ENCODE measurements around the gene SPTBN4.

SPTBN4 gene

GRCh38 chr19:40586611-40587010 is 119.8 kb downstream of the SPTBN4 start:
- Histone ChIP-seq H3K4me1 (ENCODE audit: insufficient read depth, low read length, severe bottlenecking) (no peaks in the 10 kb centered on the region), H3K9me3 (ENCODE audit: low read length) (no peaks in the 10 kb centered on the region), H2AFZ (ENCODE audit: low read length) (no peak overlapping the region), H3K79me2 (ENCODE audit: insufficient read depth, low read length) (no peaks in the 10 kb centered on the region), H4K20me1 (ENCODE audit: insufficient read depth, low read length) (no peaks in the 10 kb centered on the region), H3K36me3 (ENCODE audit: insufficient read depth, low read length) (peaks cover 47% of the 10 kb centered on the region), H3K27me3 (ENCODE audit: insufficient read depth, low read length) (no peaks in the 10 kb centered on the region), H3K4me2 (ENCODE audit: low read length) (no peak overlapping the region), H3K9ac (ENCODE audit: low read length) (no peak overlapping the region), H3K27ac (ENCODE audit: low read depth, low read length, poor library complexity, severe bottlenecking) (no peak overlapping the region), H3K4me3 (ENCODE audit: low read depth, low read length, poor library complexity, severe bottlenecking) (no peak overlapping the region), H3K9me2 (ENCODE audit: low read depth, low read length) (no peaks in the 10 kb centered on the region), H3F3A (ENCODE audit: insufficient read depth, low read length) (no peaks in the 10 kb centered on the region)
- TF ChIP-seq EZH2 (IDR thresholded peaks at IDR 0.05; ENCODE audit: borderline replicate concordance, low read length) (no peak), CTCF (IDR thresholded peaks at IDR 0.05; ENCODE audit: low read length) (no peak)

- Histone ChIP-seq H3K9me2 (ENCODE audit: low read depth, low read length) (no peaks in the 10 kb centered on the region), H3K9me3 (ENCODE audit: low read length) (no peaks in the 10 kb centered on the region), H3K4me2 (ENCODE audit: low read length) (no peak overlapping the region), H3F3A (ENCODE audit: insufficient read depth, low read length) (no peaks in the 10 kb centered on the region), H3K27me3 (ENCODE audit: insufficient read depth, low read length) (no peaks in the 10 kb centered on the region), H3K27ac (ENCODE audit: low read depth, low read length, poor library complexity, severe bottlenecking) (no peak overlapping the region), H3K36me3 (ENCODE audit: insufficient read depth, low read length) (peaks cover 36% of the 10 kb centered on the region), H3K79me2 (ENCODE audit: insufficient read depth, low read length) (no peaks in the 10 kb centered on the region), H2AFZ (ENCODE audit: low read length) (no peak overlapping the region), H3K9ac (ENCODE audit: low read length) (no peak overlapping the region), H3K4me3 (ENCODE audit: low read depth, low read length, poor library complexity, severe bottlenecking) (no peak overlapping the region), H4K20me1 (ENCODE audit: insufficient read depth, low read length) (no peaks in the 10 kb centered on the region), H3K4me1 (ENCODE audit: insufficient read depth, low read length, severe bottlenecking) (no peaks in the 10 kb centered on the region)
- no peak for TF ChIP-seq CTCF (IDR thresholded peaks at IDR 0.05; ENCODE audit: low read length)
- TF ChIP-seq EZH2 (IDR thresholded peaks at IDR 0.05; ENCODE audit: borderline replicate concordance, low read length), result no peak
Measured at GRCh38 chr19:40588110-40588854, 121.5 kb downstream of the SPTBN4 start.

- no peaks in the 10 kb centered on the region for H3K27me3 ChIP-seq (ENCODE audit: insufficient read depth, low read length)
- no peaks in the 10 kb centered on the region for H3K9me2 ChIP-seq (ENCODE audit: low read depth, low read length)
- H3K4me2 ChIP-seq (ENCODE audit: low read length), result no peak overlapping the region
- no peaks in the 10 kb centered on the region for H3K4me1 ChIP-seq (ENCODE audit: insufficient read depth, low read length, severe bottlenecking)
- H3K79me2 ChIP-seq (ENCODE audit: insufficient read depth, low read length), result no peaks in the 10 kb centered on the region
- H3K36me3 ChIP-seq (ENCODE audit: insufficient read depth, low read length), result peaks cover 30% of the 10 kb centered on the region
- no peak overlapping the region for H3K9ac ChIP-seq (ENCODE audit: low read length)
- no peaks in the 10 kb centered on the region for H3F3A ChIP-seq (ENCODE audit: insufficient read depth, low read length)
- no peak overlapping the region for H3K4me3 ChIP-seq (ENCODE audit: low read depth, low read length, poor library complexity, severe bottlenecking)
- TF ChIP-seq CTCF (IDR thresholded peaks at IDR 0.05; ENCODE audit: low read length) (no peak), EZH2 (IDR thresholded peaks at IDR 0.05; ENCODE audit: borderline replicate concordance, low read length) (no peak)
- H4K20me1 ChIP-seq (ENCODE audit: insufficient read depth, low read length), result no peaks in the 10 kb centered on the region
- no peaks in the 10 kb centered on the region for H3K9me3 ChIP-seq (ENCODE audit: low read length)
- no peak overlapping the region for H2AFZ ChIP-seq (ENCODE audit: low read length)
- no peak overlapping the region for H3K27ac ChIP-seq (ENCODE audit: low read depth, low read length, poor library complexity, severe bottlenecking)
Measured at GRCh38 chr19:40588926-40589569, 122.2 kb downstream of the SPTBN4 start.

All from OCI-LY1 (cell line).